ENCODE measurements around the gene CCDC175.
A peak's percentile ranks its signal among the peaks of the same experiment; 100 is the strongest.

The CCDC175 gene

GRCh38 chr14:59481871-59482540 lies 94.6 kb downstream of the CCDC175 start:
- no peak for DNase-seq

GRCh38 chr14:59481407-59481806 lies 95.2 kb downstream of the CCDC175 start:
- no peak for DNase-seq

- DNase-seq: no peak
Measured at GRCh38 chr14:59480166-59480565, 96.4 kb downstream of the CCDC175 start.

- no peak for DNase-seq
Measured at GRCh38 chr14:59478540-59478939, 98.1 kb downstream of the CCDC175 start.

GRCh38 chr14:59475709-59476108 lies 100.9 kb downstream of the CCDC175 start:
- DNase-seq: no peak

GRCh38 chr14:59474172-59474571 lies 102.4 kb downstream of the CCDC175 start:
- DNase-seq: no peak

- no peak for DNase-seq
Measured at GRCh38 chr14:59465316-59466135, 111.1 kb downstream of the CCDC175 start, which contains the start of gene GPR135. GPR135 (minus strand) TSS chr14:59465380; CDS start chr14:59465226, 154 bp downstream.

GRCh38 chr14:59464486-59465315 lies 111.9 kb downstream of the CCDC175 start:
- DNase-seq: peak; percentile 39

- no peak for DNase-seq
Measured at GRCh38 chr14:59463787-59464485, 112.7 kb downstream of the CCDC175 start.

- DNase-seq: no peak
Measured at GRCh38 chr14:59461891-59462290, 114.7 kb downstream of the CCDC175 start.

- no peak for DNase-seq
Measured at GRCh38 chr14:59460378-59460777, 116.2 kb downstream of the CCDC175 start.

- no peak for DNase-seq
Measured at GRCh38 chr14:59458486-59458885, 118.1 kb downstream of the CCDC175 start.

- DNase-seq: no peak
Measured at GRCh38 chr14:59455411-59455810, 121.2 kb downstream of the CCDC175 start.
